ENCODE data around the gene GABRG3.
"Not testable (repeated sequence)": the region's sequence is repeated elsewhere in the genome, so short reads cannot be mapped to it uniquely, and the experiment has no call there.

Gene GABRG3

DNA sequence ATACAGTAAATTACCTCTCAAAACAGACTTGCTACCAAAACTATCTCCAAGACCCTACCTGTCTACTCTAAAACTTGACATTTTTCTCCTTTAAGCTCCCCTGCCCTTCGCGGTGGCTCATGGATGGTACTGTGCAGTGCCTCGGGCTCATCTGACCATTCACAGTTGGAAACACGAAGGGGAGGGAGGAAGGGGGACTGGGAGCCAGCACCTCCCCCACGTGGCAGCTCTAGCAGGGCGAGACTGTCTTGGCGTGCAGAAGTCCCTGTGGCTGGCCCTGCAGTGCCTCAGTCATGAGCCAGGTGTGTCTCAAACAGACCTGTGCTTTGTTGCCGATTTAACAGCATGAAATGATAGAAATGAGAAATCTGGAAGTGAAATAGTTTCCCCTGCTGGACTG is 372.0 kb downstream of the GABRG3 start:
- Mint-ChIP-seq H3K9me3 (ENCODE audit: low read depth) (peaks cover 4% of the 10 kb centered on the region), H3K27me3 (no peaks in the 10 kb centered on the region), H3K27ac (no peak overlapping the region), H3K4me3 (no peak overlapping the region), H3K36me3 (no peaks in the 10 kb centered on the region), H3K4me1 (ENCODE audit: low read depth) (no peaks in the 10 kb centered on the region)

- Mint-ChIP-seq H3K27ac (no peak overlapping the region), H3K9me3 (ENCODE audit: low read depth) (peaks cover 2% of the 10 kb centered on the region), H3K36me3 (no peaks in the 10 kb centered on the region), H3K4me1 (ENCODE audit: low read depth) (no peaks in the 10 kb centered on the region), H3K27me3 (no peaks in the 10 kb centered on the region), H3K4me3 (no peak overlapping the region)
Measured at GRCh38 chr15:27352136-27352535, 381.2 kb downstream of the GABRG3 start.

- no peaks in the 10 kb centered on the region for H3K4me1 Mint-ChIP-seq (ENCODE audit: low read depth)
- H3K27ac Mint-ChIP-seq: no peak overlapping the region
Measured at GRCh38 chr15:27353856-27354255, 382.9 kb downstream of the GABRG3 start.

DNA sequence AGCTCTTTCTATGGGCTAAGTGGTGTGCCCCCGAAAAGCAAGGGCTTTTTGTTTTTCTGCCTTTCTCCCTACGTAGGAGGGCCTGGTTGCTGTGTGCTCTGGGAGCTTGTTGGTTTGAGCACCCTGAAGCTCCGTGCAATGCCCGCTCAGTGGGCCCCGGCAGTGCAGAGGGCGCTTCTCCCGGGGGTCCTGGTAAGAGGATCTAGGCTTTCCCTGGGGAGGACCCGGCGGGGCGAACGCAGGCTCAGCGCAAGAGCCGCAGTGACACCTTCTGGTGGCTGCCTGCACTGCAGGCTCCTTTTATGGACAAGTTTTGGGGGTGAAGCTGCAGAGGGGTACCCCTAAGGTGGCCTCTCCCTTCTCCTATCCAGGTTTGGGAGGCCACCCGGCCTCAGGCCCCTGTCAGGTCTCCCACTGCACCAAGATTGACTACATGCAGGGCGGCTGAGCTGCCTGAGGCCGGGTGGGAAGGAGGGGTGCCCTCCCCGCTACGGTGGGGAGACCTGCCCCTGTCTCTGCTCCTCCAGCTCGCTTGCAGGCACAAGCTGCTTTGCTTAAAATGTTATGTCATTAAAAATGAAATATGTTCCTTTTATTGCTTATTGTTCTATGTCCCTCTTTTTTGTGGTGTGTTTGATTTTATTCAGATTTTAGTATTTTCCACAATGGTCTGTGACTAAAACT is 387.9 kb downstream of the GABRG3 start:
- Mint-ChIP-seq H3K27me3 (peaks cover 3% of the 10 kb centered on the region), H3K36me3 (no peaks in the 10 kb centered on the region), H3K27ac (no peak overlapping the region), H3K4me3 (no peak overlapping the region), H3K9me3 (ENCODE audit: low read depth) (peaks cover 3% of the 10 kb centered on the region), H3K4me1 (ENCODE audit: low read depth) (no peaks in the 10 kb centered on the region)

More at GRCh38 chr15:27353856-27354255, 382.9 kb downstream of the GABRG3 start:
- peaks cover 3% of the 10 kb centered on the region for H3K9me3 Mint-ChIP-seq (ENCODE audit: low read depth)
- no peak overlapping the region for H3K4me3 Mint-ChIP-seq
- H3K27me3 Mint-ChIP-seq: peaks cover 3% of the 10 kb centered on the region
- H3K36me3 Mint-ChIP-seq: no peaks in the 10 kb centered on the region

DNA sequence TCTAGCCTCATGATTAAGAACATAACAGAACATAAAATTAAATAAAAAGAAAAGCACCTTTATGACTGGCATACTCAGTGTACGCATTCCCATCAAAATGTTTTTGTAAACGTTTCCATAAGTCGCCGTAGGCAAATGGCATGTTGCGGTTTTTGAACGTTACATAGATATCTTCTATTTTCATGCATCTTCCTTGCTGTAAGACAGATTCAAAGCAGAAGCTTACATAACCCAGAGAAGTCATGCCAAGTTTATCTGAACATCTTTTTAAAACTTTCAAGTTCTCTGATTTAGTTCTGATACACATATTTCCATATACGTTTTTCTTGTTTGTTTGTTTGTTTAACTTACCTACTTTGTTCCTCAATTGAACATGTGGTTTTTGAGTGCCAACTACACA is 388.6 kb downstream of the GABRG3 start:
- peaks cover 3% of the 10 kb centered on the region for H3K9me3 Mint-ChIP-seq (ENCODE audit: low read depth)
- H3K27ac Mint-ChIP-seq: no peak overlapping the region
- no peaks in the 10 kb centered on the region for H3K4me1 Mint-ChIP-seq (ENCODE audit: low read depth)
- no peaks in the 10 kb centered on the region for H3K36me3 Mint-ChIP-seq
- no peak overlapping the region for H3K4me3 Mint-ChIP-seq
- peaks cover 3% of the 10 kb centered on the region for H3K27me3 Mint-ChIP-seq

DNA sequence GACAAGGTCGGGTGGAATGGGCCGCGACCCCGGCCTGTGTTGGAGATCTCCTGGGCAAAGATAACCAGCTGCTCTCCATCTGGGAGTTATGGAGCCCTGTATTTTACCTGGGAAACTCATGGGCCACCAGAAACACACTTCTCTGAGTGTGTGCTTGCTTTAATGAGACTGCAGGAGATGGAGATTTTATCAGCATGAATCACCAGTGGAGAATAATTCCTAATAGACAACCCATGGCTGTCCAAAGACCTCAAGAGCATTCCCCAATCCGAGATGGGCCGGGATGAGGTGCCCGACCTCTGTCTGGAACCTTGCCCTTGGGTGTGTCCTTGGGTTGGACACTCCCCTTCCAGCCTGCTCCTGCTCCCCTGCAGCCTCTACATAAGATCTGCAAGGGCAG is 389.3 kb downstream of the GABRG3 start:
- Mint-ChIP-seq H3K27ac (no peak overlapping the region), H3K4me3 (no peak overlapping the region), H3K36me3 (no peaks in the 10 kb centered on the region), H3K4me1 (ENCODE audit: low read depth) (no peaks in the 10 kb centered on the region), H3K27me3 (peaks cover 3% of the 10 kb centered on the region), H3K9me3 (ENCODE audit: low read depth) (peaks cover 3% of the 10 kb centered on the region)

DNA sequence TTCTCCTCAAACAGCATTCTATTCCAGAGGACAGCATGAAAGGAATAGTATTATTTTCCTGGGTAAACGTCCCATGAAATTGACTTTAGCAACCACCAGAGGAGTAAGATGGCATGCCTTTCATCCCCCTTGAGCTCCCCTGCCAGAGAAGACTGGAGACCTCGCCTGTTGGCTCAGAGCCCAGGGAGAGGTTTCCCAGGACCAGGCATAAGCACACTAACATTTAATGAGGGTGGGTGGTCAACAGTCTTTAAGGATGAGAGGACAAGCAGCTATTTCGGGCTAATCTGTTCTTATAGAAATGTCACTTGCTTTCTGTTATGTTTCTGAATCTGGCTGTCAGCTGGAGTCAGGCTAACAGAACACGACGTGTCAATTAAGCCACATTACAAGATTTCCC is 390.5 kb downstream of the GABRG3 start:
- H3K4me1 Mint-ChIP-seq (ENCODE audit: low read depth): no peaks in the 10 kb centered on the region
- H3K9me3 Mint-ChIP-seq (ENCODE audit: low read depth): peaks cover 3% of the 10 kb centered on the region
- H3K36me3 Mint-ChIP-seq: no peaks in the 10 kb centered on the region
- no peak overlapping the region for H3K27ac Mint-ChIP-seq
- H3K27me3 Mint-ChIP-seq: peaks cover 3% of the 10 kb centered on the region
- no peak overlapping the region for H3K4me3 Mint-ChIP-seq

DNA sequence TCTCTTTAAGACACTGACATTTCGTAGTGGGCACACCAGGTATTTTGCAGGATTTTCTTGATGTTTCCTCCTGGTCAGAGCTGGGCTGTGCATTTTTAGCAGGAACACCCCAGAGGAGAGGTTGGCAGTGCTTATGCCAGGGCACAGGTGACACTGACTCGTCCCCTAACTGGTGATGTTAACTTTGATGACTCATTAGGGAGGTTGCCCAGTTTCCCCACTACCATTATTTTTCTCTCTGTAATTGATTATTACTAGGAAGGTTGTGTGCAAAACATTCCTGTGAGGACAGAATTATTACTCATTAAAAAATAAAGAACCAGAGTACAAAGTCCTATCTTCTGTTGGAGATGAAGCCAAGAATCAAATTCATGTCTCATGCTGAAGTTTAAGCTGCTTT is 394.5 kb downstream of the GABRG3 start:
- Mint-ChIP-seq H3K27ac (no peak overlapping the region), H3K36me3 (no peaks in the 10 kb centered on the region), H3K27me3 (no peaks in the 10 kb centered on the region), H3K9me3 (ENCODE audit: low read depth) (no peaks in the 10 kb centered on the region), H3K4me3 (no peak overlapping the region), H3K4me1 (ENCODE audit: low read depth) (no peaks in the 10 kb centered on the region)

DNA sequence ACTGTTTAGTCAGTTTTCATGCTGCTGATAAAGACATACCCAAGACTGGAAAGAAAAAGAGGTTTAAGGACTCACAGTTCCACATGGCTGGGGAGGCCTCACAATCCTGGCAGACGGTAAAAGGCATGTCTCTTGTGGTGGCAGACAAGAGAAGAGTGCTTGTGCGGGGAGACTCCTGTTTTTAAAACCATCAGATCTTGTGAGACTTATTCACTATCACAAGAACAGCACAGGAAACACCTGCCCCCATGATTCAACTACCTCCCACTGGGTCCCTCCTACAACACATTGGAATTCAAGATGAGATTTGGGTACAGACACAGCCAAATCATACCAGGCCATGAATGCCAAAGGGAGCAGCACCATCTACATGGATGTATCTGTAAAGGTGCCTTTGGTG is 406.4 kb downstream of the GABRG3 start:
- not testable (repeated sequence) for H3K4me3 Mint-ChIP-seq; H3K4me1 Mint-ChIP-seq (ENCODE audit: low read depth); H3K27ac Mint-ChIP-seq; H3K36me3 Mint-ChIP-seq; H3K27me3 Mint-ChIP-seq; H3K9me3 Mint-ChIP-seq (ENCODE audit: low read depth)

DNA sequence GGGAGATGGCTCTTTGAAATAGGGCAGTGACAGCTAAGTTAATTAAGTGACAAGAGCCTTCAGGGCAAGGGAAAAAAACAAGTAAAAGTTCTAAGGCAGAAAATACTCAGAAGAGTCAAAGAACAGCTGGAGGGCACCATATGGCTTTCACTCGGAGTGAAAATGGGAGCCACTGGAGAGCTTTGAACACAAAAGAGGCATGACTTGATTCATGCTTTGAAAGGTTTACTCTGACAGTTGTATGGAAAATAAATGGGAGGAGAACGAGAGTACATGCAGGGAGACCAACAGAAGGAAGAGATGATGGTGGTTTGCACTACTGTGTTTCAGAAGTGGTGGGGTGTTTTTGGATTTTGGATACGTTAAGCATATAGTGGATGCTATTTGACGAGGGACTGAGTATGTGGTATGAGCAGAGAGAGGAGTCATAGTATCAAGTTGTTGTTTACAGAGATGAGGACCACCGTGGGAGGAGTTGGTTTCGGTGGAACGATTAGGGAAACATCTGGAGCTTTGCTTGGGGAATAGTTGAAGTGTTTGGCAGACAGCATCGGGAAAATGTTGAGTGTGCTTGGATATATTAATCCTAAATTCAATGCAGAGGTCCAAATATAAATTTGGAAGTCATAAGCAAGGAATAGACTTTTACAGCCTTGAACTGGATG is 411.5 kb downstream of the GABRG3 start:
- H3K36me3 Mint-ChIP-seq: no peaks in the 10 kb centered on the region
- H3K9me3 Mint-ChIP-seq (ENCODE audit: low read depth): peaks cover 9% of the 10 kb centered on the region
- no peaks in the 10 kb centered on the region for H3K27me3 Mint-ChIP-seq
- no peak overlapping the region for H3K4me3 Mint-ChIP-seq
- H3K27ac Mint-ChIP-seq: no peak overlapping the region
- no peaks in the 10 kb centered on the region for H3K4me1 Mint-ChIP-seq (ENCODE audit: low read depth)

- peaks cover 9% of the 10 kb centered on the region for H3K9me3 Mint-ChIP-seq (ENCODE audit: low read depth)
- no peaks in the 10 kb centered on the region for H3K27me3 Mint-ChIP-seq
- no peak overlapping the region for H3K27ac Mint-ChIP-seq
- H3K4me3 Mint-ChIP-seq: no peak overlapping the region
- no peaks in the 10 kb centered on the region for H3K36me3 Mint-ChIP-seq
- H3K4me1 Mint-ChIP-seq (ENCODE audit: low read depth): no peaks in the 10 kb centered on the region
Measured at GRCh38 chr15:27383726-27384125, 412.7 kb downstream of the GABRG3 start.

DNA sequence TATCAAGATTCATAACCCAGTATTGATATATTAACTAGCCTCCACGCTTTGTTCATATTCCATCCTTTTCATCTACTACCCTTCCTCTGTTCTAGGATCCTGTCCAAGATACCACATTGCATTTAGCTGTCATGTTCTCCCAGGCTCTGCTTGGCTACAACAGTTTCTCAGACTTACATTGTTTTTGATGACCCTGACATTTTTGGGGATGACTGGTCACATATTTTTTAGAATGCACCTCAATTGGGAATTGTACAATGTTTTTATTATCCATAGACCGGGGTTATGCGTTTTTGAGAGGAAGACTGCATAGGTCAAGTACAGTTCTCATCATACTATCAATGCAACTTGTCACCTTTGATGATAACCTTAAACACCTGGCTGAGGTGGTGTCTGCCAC is 421.2 kb downstream of the GABRG3 start:
- peaks cover 6% of the 10 kb centered on the region for H3K9me3 Mint-ChIP-seq (ENCODE audit: low read depth)
- no peaks in the 10 kb centered on the region for H3K4me1 Mint-ChIP-seq (ENCODE audit: low read depth)
- H3K27me3 Mint-ChIP-seq: no peaks in the 10 kb centered on the region
- H3K4me3 Mint-ChIP-seq: no peak overlapping the region
- no peaks in the 10 kb centered on the region for H3K36me3 Mint-ChIP-seq
- no peak overlapping the region for H3K27ac Mint-ChIP-seq

GRCh38 chr15:27396521-27396920 is 425.5 kb downstream of the GABRG3 start:
- Mint-ChIP-seq H3K27me3 (no peaks in the 10 kb centered on the region), H3K27ac (no peak overlapping the region), H3K4me3 (no peak overlapping the region), H3K9me3 (ENCODE audit: low read depth) (peaks cover 10% of the 10 kb centered on the region), H3K4me1 (ENCODE audit: low read depth) (no peaks in the 10 kb centered on the region), H3K36me3 (no peaks in the 10 kb centered on the region)

DNA sequence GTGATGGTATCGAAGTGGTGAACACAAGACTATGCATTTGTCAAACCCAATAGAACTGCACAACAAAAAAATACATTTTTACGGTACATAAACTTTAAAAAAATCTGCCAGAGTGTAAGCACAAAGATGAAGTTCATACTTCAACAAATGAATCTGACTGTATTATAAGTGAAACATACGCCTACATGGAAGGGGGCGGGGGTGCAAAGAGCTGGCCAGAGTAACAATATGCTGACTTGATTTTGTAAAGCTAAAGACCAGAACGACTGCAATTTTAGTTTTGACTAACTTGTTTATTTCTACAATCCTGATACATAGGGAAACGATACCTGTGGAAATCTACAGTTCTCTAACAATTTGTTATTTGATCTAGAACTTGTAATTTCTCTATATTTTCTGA is 426.0 kb downstream of the GABRG3 start:
- H3K36me3 Mint-ChIP-seq: no peaks in the 10 kb centered on the region
- H3K27me3 Mint-ChIP-seq: no peaks in the 10 kb centered on the region
- H3K4me3 Mint-ChIP-seq: no peak overlapping the region
- no peaks in the 10 kb centered on the region for H3K4me1 Mint-ChIP-seq (ENCODE audit: low read depth)
- no peak overlapping the region for H3K27ac Mint-ChIP-seq
- H3K9me3 Mint-ChIP-seq (ENCODE audit: low read depth): peaks cover 10% of the 10 kb centered on the region

GRCh38 chr15:27398631-27399161 is 427.7 kb downstream of the GABRG3 start:
- no peaks in the 10 kb centered on the region for H3K4me1 Mint-ChIP-seq (ENCODE audit: low read depth)

GRCh38 chr15:27399241-27399640 is 428.3 kb downstream of the GABRG3 start:
- H3K36me3 Mint-ChIP-seq: no peaks in the 10 kb centered on the region
- peaks cover 16% of the 10 kb centered on the region for H3K9me3 Mint-ChIP-seq (ENCODE audit: low read depth)
- no peak overlapping the region for H3K4me3 Mint-ChIP-seq
- no peak overlapping the region for H3K27ac Mint-ChIP-seq
- no peaks in the 10 kb centered on the region for H3K27me3 Mint-ChIP-seq
- H3K4me1 Mint-ChIP-seq (ENCODE audit: low read depth): no peaks in the 10 kb centered on the region

More at GRCh38 chr15:27398631-27399161, 427.7 kb downstream of the GABRG3 start:
- no peaks in the 10 kb centered on the region for H3K36me3 Mint-ChIP-seq
- H3K4me3 Mint-ChIP-seq: no peak overlapping the region
- H3K9me3 Mint-ChIP-seq (ENCODE audit: low read depth): peaks cover 16% of the 10 kb centered on the region
- H3K27me3 Mint-ChIP-seq: no peaks in the 10 kb centered on the region
- no peak overlapping the region for H3K27ac Mint-ChIP-seq
